RWPE1 (cell line): ENCODE data around the gene KCTD1.
A peak's percentile ranks its signal among the peaks of the same experiment; 100 is the strongest.
"Not testable (repeated sequence)": the region's sequence is repeated elsewhere in the genome, so short reads cannot be mapped to it uniquely, and the experiment has no call there.

Experiments
- CTCF ChIA-PET: fragments of 350-600 bp; sonication (Branson Sonifier 250); formaldehyde crosslinking; extraction: SDS; loops from one replicate; lab custom pipeline; 2021; lab: Yijun Ruan, JAX
- POLR2A ChIA-PET: fragments of 400-600 bp; formaldehyde crosslinking; extraction: SDS; loops from one replicate; lab custom pipeline; 2020; ENCODE audit warnings: antibody characterized with exemption; ENCODE audit not compliant: low non-redundant PET; lab: Yijun Ruan, JAX
- DNase-seq: peaks from one replicate; pipeline ENCODE4 v3.0.0; 2012; ENCODE audit warnings: low spot score
- H3K27ac ChIP-seq: fragments of 450-650 bp; 2 replicates; pipeline ENCODE4 v1.5.1; 2017
- CTCF ChIP-seq: fragments of 450-650 bp; conservative IDR thresholded peaks from 2 replicates; pipeline ENCODE4 v1.5.1; 2017; ENCODE audit warnings: low read depth, mild to moderate bottlenecking

The KCTD1 gene

GRCh38 chr18:26443853-26444252 is 104.5 kb downstream of the KCTD1 start:
- TF ChIP-seq CTCF = no peak
- H3K27ac ChIP-seq = no peak overlapping the region
- DNase-seq = no peak
- CTCF ChIA-PET = interaction anchor here (0.6 kb wide), 1 partner anchor 87 kb away, joined by 4 read pairs; no protein-coding TSS in a partner anchor
- POLR2A ChIA-PET = no interaction called here

GRCh38 chr18:26442126-26442525 is 106.2 kb downstream of the KCTD1 start:
- H3K27ac ChIP-seq = no peak overlapping the region
- TF ChIP-seq CTCF = no peak
- DNase-seq = no peak
- POLR2A ChIA-PET = no interaction called here
- CTCF ChIA-PET = no interaction called here

- TF ChIP-seq CTCF = no peak
- CTCF ChIA-PET = interaction anchor here (0.7 kb wide), 1 partner anchor 1808 kb away, joined by 4 read pairs; no protein-coding TSS in a partner anchor
- POLR2A ChIA-PET = no interaction called here
- DNase-seq = no peak
- H3K27ac ChIP-seq = peak overlapping the region; percentile 98
Observed at GRCh38 chr18:26440644-26441043, 107.7 kb downstream of the KCTD1 start.

GRCh38 chr18:26439537-26439936 is 108.8 kb downstream of the KCTD1 start:
- ChIA-PET CTCF (no interaction called here), POLR2A (no interaction called here)
- DNase-seq = no peak
- peak overlapping the region; percentile 98; the same call in 1 of the 2 replicates for H3K27ac ChIP-seq
- no peak for TF ChIP-seq CTCF

- peak overlapping the region; percentile 37; the same call in 1 of the 2 replicates for H3K27ac ChIP-seq
- no peak for DNase-seq
- TF ChIP-seq CTCF = no peak
- POLR2A ChIA-PET = no interaction called here
- CTCF ChIA-PET = no interaction called here
Observed at GRCh38 chr18:26438980-26439379, 109.4 kb downstream of the KCTD1 start.

- DNase-seq, POLR2A ChIA-PET, CTCF ChIA-PET: not testable (repeated sequence)
- peak overlapping the region; percentile 80; the same call in 1 of the 2 replicates for H3K27ac ChIP-seq
Observed at GRCh38 chr18:26437634-26438033, 110.7 kb downstream of the KCTD1 start.

GRCh38 chr18:26436176-26437051 is 111.9 kb downstream of the KCTD1 start:
- ChIA-PET POLR2A (no interaction called here), CTCF (interaction anchor here (0.7 kb wide), 2 partner anchors 217 to 223 kb away, joined by 3 read pairs; no protein-coding TSS in a partner anchor)
- peak overlapping the region; percentile 80 for H3K27ac ChIP-seq
- TF ChIP-seq CTCF = no peak
- peak; percentile 69 for DNase-seq
